PC-3 (cell line): ENCODE data around the gene CCDC78. TPM values are rescaled to one million over a fixed set of nuclear protein-coding genes. Genes with fewer than 3 reads are reported as not detected.

ENCODE experiments used
- ATAC-seq: fragments of 200-7000 bp; cut with Tn5 transposase; 2 replicates; pipeline ENCODE4 v1.9.1; 2020; ENCODE audit warnings: mild to moderate bottlenecking, moderate library complexity
- BruUV-seq: library from RNA; stranded (reverse); fragments of 400-500 nt; replicated peaks from 2 replicates; lab custom pipeline; 2021; lab: Mats Ljungman, UMichigan
- CTCF ChIA-PET: fragments of 300-600 bp; sonication (Branson Sonifier 250); formaldehyde crosslinking; loops from one replicate; lab custom pipeline; 2022; ENCODE audit warnings: antibody characterized with exemption; lab: Charles Lee
- POLR2A ChIA-PET: fragments of 300-600 bp; sonication (Branson Sonifier 250); formaldehyde crosslinking; loops from one replicate; lab custom pipeline; 2022; ENCODE audit warnings: antibody characterized with exemption; ENCODE audit not compliant: unreplicated experiment; lab: Charles Lee
- DNase-seq: peaks from one replicate; pipeline ENCODE4 v3.0.0-alpha.2; 2015
- H2AFZ ChIP-seq: fragments of 300-600 bp; sonication (generic); 2 replicates; pipeline ENCODE4 v1.6.0; 2016; ENCODE audit warnings: antibody characterized with exemption, low read length
- H3F3A ChIP-seq: fragments of 300-600 bp; sonication (generic); one replicate; pipeline ENCODE4 v1.6.0; 2017; ENCODE audit warnings: antibody characterized with exemption, low read length, control low read depth, mild to moderate bottlenecking; ENCODE audit not compliant: unreplicated experiment
- H3K27ac ChIP-seq: fragments of 300-600 bp; sonication (generic); 2 replicates; pipeline ENCODE4 v1.5.1; 2016; ENCODE audit warnings: mild to moderate bottlenecking, low read length
- H3K27me3 ChIP-seq: fragments of 300-600 bp; sonication (generic); 2 replicates; pipeline ENCODE4 v1.6.1; 2016; ENCODE audit warnings: low read length, mixed read lengths
- H3K36me3 ChIP-seq: fragments of 300-600 bp; sonication (generic); 2 replicates; pipeline ENCODE4 v1.6.1; 2016; ENCODE audit warnings: low read depth, mixed run types, low read length, mixed read lengths
- H3K4me1 ChIP-seq: fragments of 300-600 bp; sonication (generic); 2 replicates; pipeline ENCODE4 v1.5.1; 2016; ENCODE audit warnings: low read length; ENCODE audit not compliant: insufficient read depth
- H3K4me2 ChIP-seq: fragments of 300-600 bp; sonication (generic); 2 replicates; pipeline ENCODE4 v1.6.0; 2016; ENCODE audit warnings: low read length
- H3K4me3 ChIP-seq: fragments of 300-600 bp; sonication (generic); 2 replicates; pipeline ENCODE4 v1.5.1; 2016; ENCODE audit warnings: mild to moderate bottlenecking, low read length, mixed read lengths
- H3K79me2 ChIP-seq: fragments of 300-600 bp; sonication (generic); 2 replicates; pipeline ENCODE4 v1.6.1; 2017; ENCODE audit warnings: low read length, mixed read lengths
- H3K9ac ChIP-seq: fragments of 300-600 bp; sonication (generic); 2 replicates; pipeline ENCODE4 v1.6.0; 2016; ENCODE audit warnings: mild to moderate bottlenecking, low read length
- H3K9me2 ChIP-seq: fragments of 300-600 bp; sonication (generic); replicated peaks from 2 replicates; pipeline ENCODE4 v1.6.1; 2016; ENCODE audit warnings: mixed run types, low read length, mixed read lengths
- H3K9me3 ChIP-seq: fragments of 300-600 bp; sonication (generic); 2 replicates; pipeline ENCODE4 v1.6.1; 2016; ENCODE audit warnings: low read length, mixed read lengths
- H4K20me1 ChIP-seq: fragments of 300-600 bp; sonication (generic); 2 replicates; pipeline ENCODE4 v1.6.1; 2016; ENCODE audit warnings: low read length, mixed read lengths
- CTCF ChIP-seq: fragments of 300-600 bp; sonication (generic); conservative IDR thresholded peaks from 2 replicates; pipeline ENCODE4 v1.5.1; 2017; ENCODE audit warnings: antibody characterized with exemption, low read depth, mild to moderate bottlenecking, low read length
- EZH2 ChIP-seq: fragments of 300-600 bp; sonication (generic); IDR thresholded peaks from one replicate; pipeline ENCODE4 v1.6.1; 2017; ENCODE audit warnings: antibody characterized with exemption, mild to moderate bottlenecking, low read length; ENCODE audit not compliant: unreplicated experiment
- EZH2phosphoT487 ChIP-seq: fragments of 300-600 bp; sonication (generic); IDR thresholded peaks from 2 replicates; pipeline ENCODE4 v1.6.1; 2018; ENCODE audit warnings: mild to moderate bottlenecking, antibody characterized with exemption, low read length, borderline replicate concordance
- intact Hi-C: fragments of 100-400 bp; cut with micrococcal nuclease; formaldehyde crosslinking; loops from 2 replicates; pipeline ENCODE4 v1.9.0; 2023
- total RNA-seq: library from RNA; depleted of rRNA; stranded (reverse); fragments of >200 nt; gene quantifications from 2 replicates; pipeline ENCODE4 v1.2.3, GENCODE V29; 2014

CCDC78 gene
- total RNA-seq, 1 experiment from 2014 or later = 3.3 TPM

GRCh38 chr16:725463-726187 is 618 bp downstream of the CCDC78 start:
- DNase-seq (no peak), ATAC-seq (no peak)
- Histone ChIP-seq H3K79me2 (0 out of 2 replicates have a peak, but pooled peaks cover 9% of the 10 kb centered on the region), H3K36me3 (no peaks in the 10 kb centered on the region), H3K9ac (no peak overlapping the region), H3K4me3 (no peak overlapping the region), H3K4me2 (no peak overlapping the region), H3F3A (peaks cover 3% of the 10 kb centered on the region), H2AFZ (no peak overlapping the region), H3K27me3 (no peaks in the 10 kb centered on the region), H3K9me3 (no peaks in the 10 kb centered on the region), H3K4me1 (peaks cover 17% of the 10 kb centered on the region; the same call in 1 of the 2 replicates), H3K9me2 (no peaks in the 10 kb centered on the region), H3K27ac (no peak overlapping the region), H4K20me1 (no peaks in the 10 kb centered on the region)
- TF ChIP-seq EZH2phosphoT487 (no peak), EZH2 (no peak), CTCF (no peak)
- CTCF ChIA-PET = interaction anchor here (1.2 kb wide), 1 partner anchor 13 kb away, joined by 5 read pairs; no protein-coding TSS in a partner anchor
- POLR2A ChIA-PET = no interaction called here
- BruUV-seq = no TSS peak
- intact Hi-C loops = no loop called here

GRCh38 chr16:725041-725376 is 1.2 kb downstream of the CCDC78 start:
- H3K27me3 ChIP-seq = no peaks in the 10 kb centered on the region
- CTCF ChIA-PET = no interaction called here

More at GRCh38 chr16:725041-725376, 1.2 kb downstream of the CCDC78 start:
- Histone ChIP-seq H3K4me1 (peaks cover 20% of the 10 kb centered on the region; the same call in 1 of the 2 replicates), H3K9me3 (no peaks in the 10 kb centered on the region), H2AFZ (no peak overlapping the region), H3K27ac (no peak overlapping the region), H3K36me3 (no peaks in the 10 kb centered on the region), H3K4me2 (no peak overlapping the region), H3F3A (peaks cover 3% of the 10 kb centered on the region), H3K4me3 (no peak overlapping the region), H4K20me1 (no peaks in the 10 kb centered on the region), H3K79me2 (0 out of 2 replicates have a peak, but pooled peaks cover 9% of the 10 kb centered on the region), H3K9ac (no peak overlapping the region), H3K9me2 (no peaks in the 10 kb centered on the region)
- POLR2A ChIA-PET = no interaction called here
- ATAC-seq = no peak
- intact Hi-C loops = no loop called here
- no peak for DNase-seq
- no TSS peak for BruUV-seq
- TF ChIP-seq CTCF = no peak
- no peak for TF ChIP-seq EZH2
- TF ChIP-seq EZH2phosphoT487 = no peak
